ENCODE measurements around the gene PCDHA2. TPM values are rescaled to one million over a fixed set of nuclear protein-coding genes. Genes with fewer than 3 reads are reported as not detected.
"Not testable (repeated sequence)": the region's sequence is repeated elsewhere in the genome, so short reads cannot be mapped to it uniquely, and the experiment has no call there.

PCDHA2 gene
- total RNA-seq, 4 donors from 2014 or later: not detected

- DNase-seq: no peak
- no peaks in the 10 kb centered on the region for H3K4me1 ChIP-seq
- no peak for TF ChIP-seq CTCF (IDR thresholded peaks at IDR 0.05)
- TF ChIP-seq POLR2A (IDR thresholded peaks at IDR 0.05): no peak
- H3K27ac ChIP-seq: no peak within 1 kb of the TSS
- no peak within 1 kb of the TSS for H3K4me3 ChIP-seq
- no peaks in the 10 kb centered on the region for H3K27me3 ChIP-seq
- H3K36me3 ChIP-seq: no peaks in the 10 kb centered on the region
- H3K9me3 ChIP-seq: peaks cover 0 to 39% (median 16%) of the 10 kb centered on the region in 4 donors
Observed at GRCh38 chr5:140785905-140786686, 8.6 kb upstream of the PCDHA2 start, which contains the start of gene PCDHA1. TSS of gene PCDHA1 (plus strand) at chr5:140786140.

- not testable (repeated sequence) for H3K27me3 ChIP-seq, H3K4me3 ChIP-seq, H3K27ac ChIP-seq, DNase-seq, H3K4me1 ChIP-seq, H3K36me3 ChIP-seq
- H3K9me3 ChIP-seq: peaks cover 0 to 32% (median 16%) of the 10 kb centered on the region in 4 donors
Observed at GRCh38 chr5:140787422-140787821, 7.2 kb upstream of the PCDHA2 start.

GRCh38 chr5:140787849-140788504 lies 6.7 kb upstream of the PCDHA2 start:
- not testable (repeated sequence) for H3K27me3 ChIP-seq
- peaks cover 0 to 31% (median 15%) of the 10 kb centered on the region in 4 donors for H3K9me3 ChIP-seq

GRCh38 chr5:140791089-140791488 lies 3.6 kb upstream of the PCDHA2 start:
- Histone ChIP-seq H3K9me3 (peaks cover 0 to 43% (median 11%) of the 10 kb centered on the region in 4 donors), H3K4me3 (no peak overlapping the region), H3K27ac (no peak overlapping the region), H3K36me3 (no peaks in the 10 kb centered on the region), H3K4me1 (no peaks in the 10 kb centered on the region), H3K27me3 (no peaks in the 10 kb centered on the region)
- DNase-seq: no peak
- no peak for TF ChIP-seq POLR2A (IDR thresholded peaks at IDR 0.05)

More at GRCh38 chr5:140787849-140788504, 6.7 kb upstream of the PCDHA2 start:
- DNase-seq, H3K36me3 ChIP-seq, H3K4me1 ChIP-seq, H3K4me3 ChIP-seq, H3K27ac ChIP-seq: not testable (repeated sequence)

- no peaks in the 10 kb centered on the region for H3K27me3 ChIP-seq
- H3K4me1 ChIP-seq: no peaks in the 10 kb centered on the region
- H3K27ac ChIP-seq: no peak overlapping the region
- H3K36me3 ChIP-seq: no peaks in the 10 kb centered on the region
- H3K4me3 ChIP-seq: peak overlapping the region in 1 of 4 donors; percentile 9
- H3K9me3 ChIP-seq: peaks cover 0 to 28% (median 5%) of the 10 kb centered on the region in 4 donors
- DNase-seq: no peak
- TF ChIP-seq POLR2A (IDR thresholded peaks at IDR 0.05) (no peak), CTCF (IDR thresholded peaks at IDR 0.05) (no peak)
Observed at GRCh38 chr5:140795259-140795641, 598 bp downstream of the PCDHA2 start.

GRCh38 chr5:140796072-140796717 lies 1.5 kb downstream of the PCDHA2 start:
- H3K9me3 ChIP-seq: peaks cover 0 to 33% (median 5%) of the 10 kb centered on the region in 4 donors
- H3K36me3 ChIP-seq, DNase-seq, H3K4me3 ChIP-seq, H3K4me1 ChIP-seq, H3K27me3 ChIP-seq, H3K27ac ChIP-seq: not testable (repeated sequence)

- no peak for DNase-seq
Observed at GRCh38 chr5:140796718-140797095, 2.1 kb downstream of the PCDHA2 start.

More at GRCh38 chr5:140796718-140797095, 2.1 kb downstream of the PCDHA2 start:
- TF ChIP-seq CTCF (IDR thresholded peaks at IDR 0.05) (no peak), POLR2A (IDR thresholded peaks at IDR 0.05) (no peak)
- peaks cover 0 to 36% (median 5%) of the 10 kb centered on the region in 4 donors for H3K9me3 ChIP-seq
- no peak overlapping the region for H3K27ac ChIP-seq
- H3K4me1 ChIP-seq: no peaks in the 10 kb centered on the region
- H3K4me3 ChIP-seq: no peak overlapping the region
- H3K36me3 ChIP-seq: no peaks in the 10 kb centered on the region
- no peaks in the 10 kb centered on the region for H3K27me3 ChIP-seq

Measured in Peyer's patch (tissue), 4 donors.